ENCODE data around the gene HDAC4. TPM values are rescaled to one million over a fixed set of nuclear protein-coding genes. Genes with fewer than 3 reads are reported as not detected.
A peak's percentile ranks its signal among the peaks of the same experiment; 100 is the strongest.

The HDAC4 gene
- polyA plus RNA-seq, 6 donors from 2014 or later: 1.5 to 6.8 (median 2.8) TPM; not detected in 1

GRCh38 chr2:239148495-239149200 lies 252.2 kb downstream of the HDAC4 start:
- no peak for DNase-seq
- no peak for ATAC-seq (ENCODE audit: low read depth in 2 of 2)
- H3K4me1 Mint-ChIP-seq: peaks cover 11 to 15% (median 13%) of the 10 kb centered on the region in 3 donors
- peaks cover 4 to 14% (median 11%) of the 10 kb centered on the region in 7 donors for H3K9me3 Mint-ChIP-seq
- H3K36me3 Mint-ChIP-seq: peaks cover 10 to 19% of the 10 kb centered on the region in 2 donors
- no peaks in the 10 kb centered on the region for H3K27me3 Mint-ChIP-seq
- H3K4me3 Mint-ChIP-seq: no peak overlapping the region
- H3K27ac Mint-ChIP-seq: peak overlapping the region in 2 of 6 donors; percentile 22 to 93

- H3K36me3 Mint-ChIP-seq: peaks cover 4 to 19% of the 10 kb centered on the region in 2 donors
- no peaks in the 10 kb centered on the region for H3K27me3 Mint-ChIP-seq
- no peak overlapping the region for H3K27ac Mint-ChIP-seq
- no peak for DNase-seq
- no peak for ATAC-seq (ENCODE audit: low read depth in 2 of 2)
- H3K9me3 Mint-ChIP-seq: peaks cover 4 to 14% (median 11%) of the 10 kb centered on the region in 7 donors
- H3K4me3 Mint-ChIP-seq: no peak overlapping the region
- H3K4me1 Mint-ChIP-seq: peaks cover 11 to 15% (median 12%) of the 10 kb centered on the region in 3 donors
These were observed 253.4 kb downstream of the HDAC4 start for GRCh38 chr2:239147376-239147775.

GRCh38 chr2:239146741-239147181 lies 254.1 kb downstream of the HDAC4 start:
- no peak for DNase-seq
- Mint-ChIP-seq H3K27ac (no peak overlapping the region), H3K27me3 (no peaks in the 10 kb centered on the region), H3K4me3 (no peak overlapping the region), H3K36me3 (peaks cover 8 to 19% of the 10 kb centered on the region in 2 donors), H3K9me3 (peaks cover 4 to 14% (median 11%) of the 10 kb centered on the region in 7 donors), H3K4me1 (peaks cover 10 to 15% (median 11%) of the 10 kb centered on the region in 3 donors)
- ATAC-seq (ENCODE audit: low read depth in 2 of 2): no peak

GRCh38 chr2:239146011-239146641 lies 254.7 kb downstream of the HDAC4 start:
- Mint-ChIP-seq H3K9me3 (peaks cover 4 to 14% (median 11%) of the 10 kb centered on the region in 7 donors), H3K4me3 (no peak overlapping the region), H3K27ac (no peak overlapping the region), H3K27me3 (no peaks in the 10 kb centered on the region), H3K4me1 (peaks cover 7 to 14% (median 10%) of the 10 kb centered on the region in 3 donors), H3K36me3 (peaks cover 11 to 19% of the 10 kb centered on the region in 2 donors)
- no peak for ATAC-seq (ENCODE audit: low read depth in 2 of 2)
- no peak for DNase-seq

GRCh38 chr2:239145601-239146000 lies 255.2 kb downstream of the HDAC4 start:
- Mint-ChIP-seq H3K9me3 (peaks cover 4 to 9% (median 6%) of the 10 kb centered on the region in 7 donors), H3K4me3 (no peak overlapping the region), H3K27me3 (no peaks in the 10 kb centered on the region), H3K36me3 (peaks cover 11 to 18% of the 10 kb centered on the region in 2 donors), H3K4me1 (peaks cover 3 to 10% (median 6%) of the 10 kb centered on the region in 3 donors), H3K27ac (no peak overlapping the region)
- ATAC-seq (ENCODE audit: low read depth in 2 of 2) (no peak), DNase-seq (no peak)

- ATAC-seq (ENCODE audit: low read depth in 2 of 2): no peak
- no peak for DNase-seq
- Mint-ChIP-seq H3K4me1 (peaks cover under 1 to 6% (median 2%) of the 10 kb centered on the region in 3 donors), H3K27me3 (no peaks in the 10 kb centered on the region), H3K9me3 (peaks cover 1 to 5% (median 2%) of the 10 kb centered on the region in 7 donors), H3K27ac (peak overlapping the region in 1 of 6 donors; percentile 82), H3K36me3 (peaks cover 11 to 14% of the 10 kb centered on the region in 2 donors), H3K4me3 (no peak overlapping the region)
These were observed 255.7 kb downstream of the HDAC4 start for GRCh38 chr2:239145106-239145505.

- ATAC-seq (ENCODE audit: low read depth in 2 of 2): no peak
- peaks cover 0 to 5% (median 0%) of the 10 kb centered on the region in 3 donors for H3K4me1 Mint-ChIP-seq
- H3K4me3 Mint-ChIP-seq: no peak overlapping the region
- no peaks in the 10 kb centered on the region for H3K27me3 Mint-ChIP-seq
- peaks cover 10 to 13% of the 10 kb centered on the region in 2 donors for H3K36me3 Mint-ChIP-seq
- DNase-seq: no peak
- peaks cover 0 to 3% (median 0%) of the 10 kb centered on the region in 7 donors for H3K9me3 Mint-ChIP-seq
- H3K27ac Mint-ChIP-seq: no peak overlapping the region
These were observed 256.2 kb downstream of the HDAC4 start for GRCh38 chr2:239144713-239144999.

- Mint-ChIP-seq H3K36me3 (peaks cover 16 to 19% of the 10 kb centered on the region in 2 donors), H3K27ac (no peak overlapping the region), H3K9me3 (peaks cover 0 to 3% (median 0%) of the 10 kb centered on the region in 7 donors), H3K4me3 (no peak overlapping the region), H3K27me3 (no peaks in the 10 kb centered on the region), H3K4me1 (peaks cover 0 to 5% (median 0%) of the 10 kb centered on the region in 3 donors)
- ATAC-seq (ENCODE audit: low read depth in 2 of 2) (peak in 1 of 2 donors; percentile 25), DNase-seq (peak; percentile 11)
These were observed 256.7 kb downstream of the HDAC4 start for GRCh38 chr2:239143858-239144712.

GRCh38 chr2:239142806-239143205 lies 258.0 kb downstream of the HDAC4 start:
- ATAC-seq (ENCODE audit: low read depth in 2 of 2): no peak
- Mint-ChIP-seq H3K4me3 (no peak overlapping the region), H3K27ac (peak overlapping the region in 1 of 6 donors; percentile 74), H3K4me1 (no peaks in the 10 kb centered on the region), H3K36me3 (peaks cover 14 to 19% of the 10 kb centered on the region in 2 donors), H3K9me3 (no peaks in the 10 kb centered on the region), H3K27me3 (no peaks in the 10 kb centered on the region)
- DNase-seq: no peak

- H3K4me1 Mint-ChIP-seq: no peaks in the 10 kb centered on the region
- H3K36me3 Mint-ChIP-seq: peaks cover 15 to 22% of the 10 kb centered on the region in 2 donors
- H3K27me3 Mint-ChIP-seq: no peaks in the 10 kb centered on the region
- no peak for DNase-seq
- no peaks in the 10 kb centered on the region for H3K9me3 Mint-ChIP-seq
- no peak for ATAC-seq (ENCODE audit: low read depth in 2 of 2)
- no peak overlapping the region for H3K4me3 Mint-ChIP-seq
- peak overlapping the region in 1 of 6 donors; percentile 74 for H3K27ac Mint-ChIP-seq
These were observed 258.5 kb downstream of the HDAC4 start for GRCh38 chr2:239142296-239142695.

GRCh38 chr2:239141021-239141760 lies 259.6 kb downstream of the HDAC4 start:
- H3K27ac Mint-ChIP-seq: no peak overlapping the region
- ATAC-seq (ENCODE audit: low read depth in 2 of 2): no peak
- no peak for DNase-seq
- H3K36me3 Mint-ChIP-seq: peaks cover 22 to 30% of the 10 kb centered on the region in 2 donors
- no peaks in the 10 kb centered on the region for H3K27me3 Mint-ChIP-seq
- no peak overlapping the region for H3K4me3 Mint-ChIP-seq
- H3K9me3 Mint-ChIP-seq: peaks cover 0 to 4% (median 3%) of the 10 kb centered on the region in 7 donors
- no peaks in the 10 kb centered on the region for H3K4me1 Mint-ChIP-seq

- no peak overlapping the region for H3K27ac Mint-ChIP-seq
- peaks cover 0 to 5% (median 3%) of the 10 kb centered on the region in 7 donors for H3K9me3 Mint-ChIP-seq
- DNase-seq (no peak), ATAC-seq (ENCODE audit: low read depth in 2 of 2) (no peak)
- H3K4me3 Mint-ChIP-seq: no peak overlapping the region
- H3K27me3 Mint-ChIP-seq: no peaks in the 10 kb centered on the region
- no peaks in the 10 kb centered on the region for H3K4me1 Mint-ChIP-seq
- H3K36me3 Mint-ChIP-seq: peaks cover 29 to 36% of the 10 kb centered on the region in 2 donors
These were observed 260.3 kb downstream of the HDAC4 start for GRCh38 chr2:239140346-239141020.
